Stimulated activated naive CD8-positive, alpha-beta T cell treated with anti-CD3 and anti-CD28 coated beads, Interleukin-15, Interleukin-2, amounts not matched to agents 100 ng/mL and 50 ng/mL, for 24 hours (primary cell): ENCODE measurements around the gene DAND5.

Source experiments
- H3K27ac Mint-ChIP-seq: one replicate; pipeline ENCODE4 v1.8.0; 2021; ENCODE audit warnings: mild to moderate bottlenecking, mixed read lengths
- H3K27me3 Mint-ChIP-seq: one replicate; pipeline ENCODE4 v1.8.0; 2021; ENCODE audit warnings: mixed read lengths
- H3K36me3 Mint-ChIP-seq: one replicate; pipeline ENCODE4 v1.8.0; 2021; ENCODE audit warnings: low read depth, mixed read lengths
- H3K4me1 Mint-ChIP-seq: one replicate; pipeline ENCODE4 v1.8.0; 2021; ENCODE audit warnings: low read depth, mixed read lengths
- H3K4me3 Mint-ChIP-seq: one replicate; pipeline ENCODE4 v1.8.0; 2021; ENCODE audit warnings: mild to moderate bottlenecking, mixed read lengths
- H3K9me3 Mint-ChIP-seq: one replicate; pipeline ENCODE4 v1.8.0; 2021; ENCODE audit warnings: mixed read lengths

Gene DAND5

DNA sequence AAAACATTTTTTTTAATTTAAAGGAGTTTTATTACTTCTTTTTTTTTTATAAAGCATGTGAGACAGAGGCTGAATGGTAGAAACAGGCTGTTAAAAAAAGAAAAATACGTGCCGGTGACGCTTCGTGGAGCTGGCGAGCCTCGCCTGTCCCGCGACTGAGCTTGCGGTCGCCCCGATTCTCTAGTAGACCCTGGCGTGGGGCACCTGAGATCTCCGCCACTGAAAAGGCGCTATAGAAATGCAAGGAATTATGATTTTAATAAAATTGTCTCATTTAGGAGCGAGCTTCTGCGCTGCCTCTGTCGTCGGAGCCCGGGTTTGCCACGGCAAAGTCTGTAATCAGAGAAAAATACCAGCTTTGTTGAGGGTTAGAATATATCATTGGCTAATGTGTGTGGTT is 44.3 kb downstream of the DAND5 start:
- peaks cover 69% of the 10 kb centered on the region for H3K27me3 Mint-ChIP-seq

GRCh38 chr19:13014101-13014920 is 44.9 kb downstream of the DAND5 start:
- peak overlapping the region; percentile 76 for H3K27ac Mint-ChIP-seq
- H3K4me3 Mint-ChIP-seq = peak overlapping the region; percentile 86
- peaks cover 30% of the 10 kb centered on the region for H3K4me1 Mint-ChIP-seq
- H3K27me3 Mint-ChIP-seq = peaks cover 65% of the 10 kb centered on the region
- H3K36me3 Mint-ChIP-seq = peaks cover 6% of the 10 kb centered on the region
- no peaks in the 10 kb centered on the region for H3K9me3 Mint-ChIP-seq

More for the DNA sequence above, 44.3 kb downstream of the DAND5 start:
- Mint-ChIP-seq H3K4me3 (peak overlapping the region; percentile 86), H3K36me3 (peaks cover 6% of the 10 kb centered on the region), H3K27ac (peak overlapping the region; percentile 76), H3K9me3 (no peaks in the 10 kb centered on the region), H3K4me1 (peaks cover 30% of the 10 kb centered on the region)

GRCh38 chr19:13014921-13015280 is 45.5 kb downstream of the DAND5 start:
- H3K27ac Mint-ChIP-seq = no peak overlapping the region
- peaks cover 6% of the 10 kb centered on the region for H3K36me3 Mint-ChIP-seq
- H3K9me3 Mint-ChIP-seq = no peaks in the 10 kb centered on the region
- H3K4me1 Mint-ChIP-seq = peaks cover 30% of the 10 kb centered on the region
- H3K4me3 Mint-ChIP-seq = peak overlapping the region; percentile 86
- peaks cover 64% of the 10 kb centered on the region for H3K27me3 Mint-ChIP-seq

DNA sequence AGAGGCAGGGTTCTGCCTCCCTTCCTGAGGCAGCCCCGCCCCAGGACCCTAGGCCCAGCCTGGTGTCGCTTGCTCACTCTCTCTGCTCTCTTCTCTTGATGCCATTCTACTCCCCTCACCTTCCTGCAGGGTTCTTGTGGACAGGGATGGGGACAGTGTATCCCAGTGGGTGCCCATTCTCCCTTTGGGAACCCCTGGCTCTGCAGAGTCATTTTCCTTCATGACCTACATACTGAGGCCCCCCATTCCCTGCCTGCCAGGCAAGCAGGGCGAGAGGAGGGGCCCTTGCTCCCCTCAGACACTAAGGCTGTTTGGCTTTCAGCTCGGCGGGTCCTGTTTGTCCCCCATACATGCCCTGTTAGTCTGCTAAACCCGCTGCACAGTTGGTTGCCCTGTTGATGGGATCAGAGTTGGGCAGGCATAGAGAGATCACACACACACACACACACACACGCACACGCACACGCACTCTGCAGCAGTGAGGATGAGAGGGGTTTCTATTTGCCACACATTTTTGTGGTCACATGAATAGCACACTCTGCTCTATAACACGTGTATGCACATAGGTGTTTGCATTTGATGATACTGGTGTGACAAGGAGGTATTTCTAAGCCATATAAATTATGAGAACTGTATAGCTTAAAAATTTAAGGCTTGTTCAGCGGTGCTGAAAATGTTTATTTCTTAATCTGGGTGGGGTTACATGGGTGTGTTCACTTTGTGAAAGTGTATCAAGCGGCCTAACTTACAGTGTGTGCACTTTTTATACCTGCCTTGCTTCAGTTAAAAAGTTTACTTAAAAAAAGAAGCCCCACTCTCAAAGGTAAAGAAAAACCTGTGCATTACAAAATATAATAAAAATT is 46.2 kb downstream of the DAND5 start:
- peaks cover 6% of the 10 kb centered on the region for H3K36me3 Mint-ChIP-seq
- peaks cover 30% of the 10 kb centered on the region for H3K4me1 Mint-ChIP-seq
- peaks cover 62% of the 10 kb centered on the region for H3K27me3 Mint-ChIP-seq
- no peaks in the 10 kb centered on the region for H3K9me3 Mint-ChIP-seq
- H3K27ac Mint-ChIP-seq = no peak overlapping the region
- H3K4me3 Mint-ChIP-seq = no peak overlapping the region

DNA sequence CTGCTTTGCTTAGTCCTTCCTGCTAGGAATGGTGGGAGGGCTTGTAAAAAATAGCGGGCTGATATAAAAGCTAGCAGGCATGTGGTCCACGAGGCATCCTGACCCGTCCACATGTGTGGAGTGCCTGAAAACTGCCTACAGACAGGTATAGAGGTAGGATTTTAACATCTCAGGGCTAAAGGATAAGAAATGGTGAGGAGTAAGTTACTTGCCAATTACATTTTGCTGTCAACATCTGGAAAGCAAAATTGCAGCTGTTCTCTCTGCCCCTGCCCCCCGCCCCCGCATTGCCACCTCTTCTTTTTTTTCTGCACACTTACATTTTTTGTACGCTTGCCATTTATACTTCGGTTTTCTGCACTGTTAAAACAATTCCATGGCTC is 46.9 kb downstream of the DAND5 start:
- H3K27me3 Mint-ChIP-seq = peaks cover 58% of the 10 kb centered on the region
- no peaks in the 10 kb centered on the region for H3K9me3 Mint-ChIP-seq
- peaks cover 30% of the 10 kb centered on the region for H3K4me1 Mint-ChIP-seq
- no peak overlapping the region for H3K4me3 Mint-ChIP-seq
- peaks cover 6% of the 10 kb centered on the region for H3K36me3 Mint-ChIP-seq
- H3K27ac Mint-ChIP-seq = no peak overlapping the region

- Mint-ChIP-seq H3K27me3 (peaks cover 55% of the 10 kb centered on the region), H3K36me3 (peaks cover 6% of the 10 kb centered on the region), H3K27ac (no peak overlapping the region), H3K9me3 (no peaks in the 10 kb centered on the region), H3K4me3 (no peak overlapping the region), H3K4me1 (peaks cover 27% of the 10 kb centered on the region)
These were observed 47.4 kb downstream of the DAND5 start for GRCh38 chr19:13016628-13017305.

- Mint-ChIP-seq H3K4me1 (peaks cover 28% of the 10 kb centered on the region), H3K9me3 (no peaks in the 10 kb centered on the region), H3K27me3 (peaks cover 54% of the 10 kb centered on the region), H3K4me3 (no peak overlapping the region), H3K36me3 (peaks cover 5% of the 10 kb centered on the region), H3K27ac (peak overlapping the region; percentile 19)
These were observed 48.1 kb downstream of the DAND5 start for GRCh38 chr19:13017306-13018034.

DNA sequence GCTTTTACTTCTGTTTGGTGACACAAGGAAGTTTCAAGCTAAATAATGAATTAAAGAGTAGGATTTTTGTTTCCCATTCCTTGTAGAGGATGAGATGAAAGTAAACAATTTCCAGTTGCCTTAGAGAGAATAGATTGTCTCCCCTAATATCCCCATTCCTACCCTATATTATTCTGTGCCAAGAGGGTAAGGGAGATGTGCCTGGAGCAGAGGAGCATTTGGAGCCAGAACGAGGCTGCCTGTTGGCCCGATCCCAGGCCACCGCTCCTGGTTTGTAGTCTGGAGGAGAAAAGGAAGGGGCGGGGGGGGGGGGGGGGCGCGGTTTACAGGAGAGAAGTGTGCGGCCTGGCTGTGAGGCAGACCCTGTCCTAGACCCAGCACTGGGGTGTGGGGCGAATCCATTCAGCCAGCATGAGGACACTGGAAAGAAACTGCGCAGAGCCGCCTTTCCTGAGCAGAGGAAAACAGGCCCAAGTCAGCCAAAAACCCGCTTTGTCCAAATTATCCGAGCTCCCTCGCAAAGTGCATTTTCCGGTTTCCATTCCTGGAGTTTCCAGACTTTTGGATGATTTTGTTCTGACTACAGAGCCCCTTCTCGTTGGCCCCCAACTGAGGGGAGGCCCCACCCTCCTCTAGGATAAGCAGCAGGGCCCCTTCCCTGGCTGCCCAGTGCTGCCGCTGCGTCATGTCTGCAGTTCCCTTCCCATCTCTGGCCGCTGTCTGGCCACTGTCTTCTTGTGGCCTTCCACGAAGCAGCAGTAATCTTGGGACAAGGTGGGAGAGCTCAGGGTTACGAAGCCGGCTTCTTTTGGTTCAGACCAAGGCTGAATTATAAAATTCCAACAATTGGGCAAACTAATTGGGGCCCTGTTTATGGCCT is 48.9 kb downstream of the DAND5 start:
- Mint-ChIP-seq H3K4me3 (no peak overlapping the region), H3K4me1 (peaks cover 27% of the 10 kb centered on the region), H3K9me3 (no peaks in the 10 kb centered on the region), H3K27ac (no peak overlapping the region), H3K36me3 (no peaks in the 10 kb centered on the region), H3K27me3 (peaks cover 47% of the 10 kb centered on the region)

DNA sequence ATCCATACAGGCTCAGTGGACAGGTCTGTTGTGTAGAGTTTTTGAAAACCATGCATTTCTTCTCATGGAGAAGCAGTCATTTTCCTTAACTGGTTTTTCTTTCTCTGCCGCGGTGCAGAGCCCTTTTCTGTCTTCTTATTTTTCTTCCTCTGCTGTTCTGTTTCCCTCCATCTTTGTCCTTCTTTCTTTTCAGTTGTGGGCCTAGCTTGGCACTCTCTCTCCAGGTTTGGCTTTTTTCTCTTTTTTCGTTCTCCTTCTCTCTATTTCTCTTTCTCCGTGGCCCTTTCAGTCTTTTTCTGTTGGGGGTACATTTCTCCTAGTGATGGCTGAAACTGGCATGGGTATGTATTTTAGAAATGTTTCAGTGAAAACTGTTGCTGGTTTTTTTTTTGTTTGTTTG is 50.0 kb downstream of the DAND5 start:
- Mint-ChIP-seq H3K27me3 (peaks cover 43% of the 10 kb centered on the region), H3K9me3 (no peaks in the 10 kb centered on the region), H3K4me3 (no peak overlapping the region), H3K36me3 (no peaks in the 10 kb centered on the region), H3K4me1 (peaks cover 24% of the 10 kb centered on the region), H3K27ac (no peak overlapping the region)

DNA sequence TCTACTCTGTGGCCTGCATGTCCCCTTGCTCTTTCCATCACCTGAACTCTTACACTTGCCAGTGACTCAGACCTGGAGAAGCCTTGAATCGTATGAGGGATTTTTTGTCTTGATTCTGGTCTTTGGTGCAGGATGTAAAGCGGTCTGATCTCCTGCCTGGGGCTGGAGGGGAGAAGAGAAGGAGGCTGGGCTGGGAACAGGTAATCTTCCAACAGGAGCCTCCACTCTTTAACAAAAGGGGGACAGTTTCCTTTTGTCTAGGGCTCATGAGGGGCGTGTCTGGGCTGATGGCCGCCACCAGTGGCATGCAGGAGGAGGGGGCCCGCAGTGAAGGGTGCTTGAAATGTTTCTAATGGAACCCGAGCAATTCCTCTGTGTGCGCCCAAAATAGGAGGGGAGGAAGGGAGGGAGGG is 50.6 kb downstream of the DAND5 start:
- H3K27ac Mint-ChIP-seq = no peak overlapping the region
- peaks cover 41% of the 10 kb centered on the region for H3K27me3 Mint-ChIP-seq
- no peaks in the 10 kb centered on the region for H3K36me3 Mint-ChIP-seq
- H3K4me3 Mint-ChIP-seq = no peak overlapping the region
- peaks cover 23% of the 10 kb centered on the region for H3K4me1 Mint-ChIP-seq
- no peaks in the 10 kb centered on the region for H3K9me3 Mint-ChIP-seq

GRCh38 chr19:13022111-13022858 is 52.9 kb downstream of the DAND5 start:
- Mint-ChIP-seq H3K9me3 (no peaks in the 10 kb centered on the region), H3K27me3 (peaks cover 33% of the 10 kb centered on the region), H3K4me1 (peaks cover 23% of the 10 kb centered on the region)

DNA sequence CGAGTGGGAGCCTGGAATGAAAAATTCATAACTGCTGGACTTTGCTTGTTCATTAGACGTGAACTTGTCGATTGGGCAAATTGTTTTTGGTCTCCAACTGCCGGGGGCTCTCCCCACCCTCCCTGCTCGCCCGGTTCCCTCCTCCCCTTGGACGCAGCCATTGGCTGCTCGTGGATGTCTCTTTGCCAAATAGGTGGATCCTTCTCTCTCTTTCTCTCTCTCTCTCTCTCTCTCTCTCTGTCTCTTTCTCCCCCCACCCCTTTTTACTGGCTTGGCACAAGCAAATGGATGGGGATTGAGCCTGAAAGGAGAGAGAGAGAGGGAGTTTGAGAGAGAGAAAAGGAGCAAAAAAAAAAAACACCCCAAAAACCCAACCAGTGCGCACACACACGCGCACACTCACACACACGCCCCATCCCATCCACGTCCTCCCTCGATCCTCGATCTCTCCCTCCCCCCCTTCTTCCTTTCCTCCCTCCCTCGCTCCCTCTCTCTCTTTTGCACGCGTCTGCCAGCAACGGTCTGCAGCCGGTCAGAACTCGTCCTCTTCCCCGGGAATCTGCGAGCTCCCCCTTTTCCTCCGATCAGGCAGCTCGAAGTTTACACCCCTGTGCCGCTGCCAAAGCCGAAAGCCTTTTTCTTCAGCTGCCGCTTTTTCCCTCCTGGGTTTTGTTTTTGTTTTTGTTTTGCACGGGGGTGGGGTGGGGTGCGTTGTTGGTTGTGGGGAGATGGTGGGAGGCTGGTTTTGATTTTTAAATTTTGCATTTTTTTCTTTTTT is 53.7 kb downstream of the DAND5 start:
- H3K27me3 Mint-ChIP-seq = peaks cover 26% of the 10 kb centered on the region
- H3K27ac Mint-ChIP-seq = no peak overlapping the region
- peaks cover 23% of the 10 kb centered on the region for H3K4me1 Mint-ChIP-seq
- H3K4me3 Mint-ChIP-seq = peak overlapping the region; percentile 59
- H3K9me3 Mint-ChIP-seq = no peaks in the 10 kb centered on the region
- H3K36me3 Mint-ChIP-seq = peaks cover 5% of the 10 kb centered on the region

More at GRCh38 chr19:13022111-13022858, 52.9 kb downstream of the DAND5 start:
- H3K27ac Mint-ChIP-seq = peak overlapping the region; percentile 61
- peak overlapping the region; percentile 54 for H3K4me3 Mint-ChIP-seq
- H3K36me3 Mint-ChIP-seq = peaks cover 5% of the 10 kb centered on the region
